IMR-90 (cell line): ENCODE results near the gene CSPG5. TPM values are rescaled to one million over a fixed set of nuclear protein-coding genes. Genes with fewer than 3 reads are reported as not detected.

Source experiments
- ATAC-seq: fragments of 200-7000 bp; cut with Tn5 transposase; 2 replicates; pipeline ENCODE4 v1.9.1; 2020; ENCODE audit warnings: low read depth, mild to moderate bottlenecking, moderate library complexity
- BruUV-seq: library from RNA; stranded (reverse); fragments of 400-500 nt; replicated peaks from 2 replicates; lab custom pipeline; 2021; lab: Mats Ljungman, UMichigan
- CTCF ChIA-PET: fragments of 300-600 bp; formaldehyde crosslinking; extraction: SDS; loops from one replicate; lab custom pipeline; 2021; ENCODE audit warnings: antibody characterized with exemption; lab: Yijun Ruan, JAX
- POLR2A ChIA-PET: fragments of 300-600 bp; sonication (Branson Sonifier 250); formaldehyde crosslinking; loops from one replicate; lab custom pipeline; 2022; ENCODE audit warnings: antibody characterized with exemption; ENCODE audit not compliant: unreplicated experiment; lab: Charles Lee
- DNase-seq: peaks from one replicate; pipeline ENCODE4 v3.0.0; 2013
- H2AFZ ChIP-seq: replicated peaks from 2 replicates; pipeline ENCODE3; 2013; ENCODE audit warnings: low read length, mild to moderate bottlenecking; ENCODE audit not compliant: poor library complexity
- H2AK5ac ChIP-seq: 2 replicates; pipeline ENCODE4 v1.6.1; 2013; ENCODE audit warnings: low read depth, low read length, inconsistent platforms
- H2AK9ac ChIP-seq: replicated peaks from 2 replicates; pipeline ENCODE3; 2013; ENCODE audit warnings: mild to moderate bottlenecking, low read depth, low read length, moderate library complexity; ENCODE audit not compliant: poor library complexity
- H2BK120ac ChIP-seq: 2 replicates; pipeline ENCODE4 v1.6.1; 2013; ENCODE audit warnings: low read depth, low read length, inconsistent platforms
- H2BK15ac ChIP-seq: 3 replicates; pipeline ENCODE4 v1.6.1; 2013; ENCODE audit warnings: low read depth, low read length, inconsistent platforms
- H2BK20ac ChIP-seq: 2 replicates; pipeline ENCODE4 v1.6.1; 2013; ENCODE audit warnings: low read depth, mild to moderate bottlenecking, inconsistent platforms, low read length, moderate library complexity
- H2BK5ac ChIP-seq: 2 replicates; pipeline ENCODE4 v1.6.1; 2013; ENCODE audit warnings: mild to moderate bottlenecking, low read depth, low read length, inconsistent platforms; ENCODE audit not compliant: poor library complexity, severe bottlenecking
- H3K14ac ChIP-seq: replicated peaks from 2 replicates; pipeline ENCODE4 v1.6.1; 2013; ENCODE audit warnings: low read depth, low read length, inconsistent platforms
- H3K18ac ChIP-seq: 2 replicates; pipeline ENCODE4 v1.6.1; 2013; ENCODE audit warnings: low read depth, low read length, control low read depth
- H3K23ac ChIP-seq: 2 replicates; pipeline ENCODE4 v1.6.1; 2013; ENCODE audit warnings: low read depth, low read length, inconsistent platforms
- H3K27ac ChIP-seq: 2 replicates; pipeline ENCODE4 v1.5.1; 2013; ENCODE audit warnings: mild to moderate bottlenecking, control low read depth, low read length; ENCODE audit not compliant: insufficient read depth
- H3K27me3 ChIP-seq: 2 replicates; pipeline ENCODE4 v1.6.1; 2013; ENCODE audit warnings: low read length; ENCODE audit not compliant: control insufficient read depth, insufficient read depth
- H3K36me3 ChIP-seq: 2 replicates; pipeline ENCODE4 v1.6.1; 2013; ENCODE audit warnings: low read length, mixed read lengths; ENCODE audit not compliant: control insufficient read depth, insufficient read depth
- H3K4ac ChIP-seq: 2 replicates; pipeline ENCODE4 v1.6.1; 2013; ENCODE audit warnings: low read depth, low read length, inconsistent platforms
- H3K4me1 ChIP-seq: 2 replicates; pipeline ENCODE4 v1.6.1; 2013; ENCODE audit warnings: low read length, mixed read lengths; ENCODE audit not compliant: control insufficient read depth, insufficient read depth
- H3K4me2 ChIP-seq: 2 replicates; pipeline ENCODE4 v1.6.1; 2013; ENCODE audit warnings: low read depth, mild to moderate bottlenecking, control low read depth, low read length, moderate library complexity
- H3K4me3 ChIP-seq: 2 replicates; pipeline ENCODE4 v1.5.1; 2013; ENCODE audit warnings: low read depth, mild to moderate bottlenecking, control low read depth, low read length, moderate library complexity; ENCODE audit not compliant: insufficient read depth
- H3K56ac ChIP-seq: 2 replicates; pipeline ENCODE4 v1.6.1; 2013; ENCODE audit warnings: low read length, inconsistent platforms; ENCODE audit not compliant: insufficient read depth; ENCODE audit errors: extremely low read depth
- H3K79me1 ChIP-seq, 2 experiments: 2 replicates each; pipeline ENCODE4 v1.6.1; 2013; ENCODE audit warnings: low read length in 2 of 2, inconsistent platforms in 1 of 2, low read depth in 1 of 2
- H3K9ac ChIP-seq: 2 replicates; pipeline ENCODE4 v1.6.1; 2013; ENCODE audit warnings: low read depth, low read length, control low read depth
- H3K9me1 ChIP-seq: 2 replicates; pipeline ENCODE4 v1.6.1; 2013; ENCODE audit warnings: low read length, inconsistent platforms; ENCODE audit not compliant: insufficient read depth
- H3K9me3 ChIP-seq: 2 replicates; pipeline ENCODE4 v1.6.1; 2013; ENCODE audit warnings: low read length; ENCODE audit not compliant: control insufficient read depth, insufficient read depth
- H4K20me1 ChIP-seq: 2 replicates; pipeline ENCODE4 v1.6.1; 2013; ENCODE audit warnings: low read length, inconsistent platforms; ENCODE audit not compliant: insufficient read depth
- H4K5ac ChIP-seq: 2 replicates; pipeline ENCODE4 v1.6.1; 2013; ENCODE audit warnings: mild to moderate bottlenecking, low read depth, low read length, control low read depth
- H4K8ac ChIP-seq, 2 experiments: 2 replicates each; pipeline ENCODE4 v1.6.1; 2013; ENCODE audit warnings: low read depth in 2 of 2, low read length in 2 of 2, control low read depth in 1 of 2, inconsistent platforms in 1 of 2
- H4K91ac ChIP-seq: 2 replicates; pipeline ENCODE4 v1.6.1; 2013; ENCODE audit warnings: low read depth, low read length, inconsistent platforms; ENCODE audit not compliant: insufficient read depth
- BHLHE40 ChIP-seq: fragments of 150-350 bp; IDR thresholded peaks from 2 replicates; pipeline ENCODE4 v1.6.1; 2016; ENCODE audit warnings: mild to moderate bottlenecking, low read depth, low read length
- CEBPB ChIP-seq: IDR thresholded peaks from 2 replicates; pipeline ENCODE4 v1.6.1; 2012; ENCODE audit warnings: low read depth, low read length, improper control_type of control experiment
- CHD1 ChIP-seq: IDR thresholded peaks from 2 replicates; pipeline ENCODE4 v1.6.1; 2012; ENCODE audit warnings: low read depth, low read length, improper control_type of control experiment
- MAFK ChIP-seq: IDR thresholded peaks from 2 replicates; pipeline ENCODE4 v1.6.1; 2012; ENCODE audit warnings: low read depth, low read length, improper control_type of control experiment
- MAZ ChIP-seq: IDR thresholded peaks from 2 replicates; pipeline ENCODE4 v1.6.1; 2012; ENCODE audit warnings: low read depth, mild to moderate bottlenecking, low read length, improper control_type of control experiment, moderate library complexity, borderline replicate concordance
- MXI1 ChIP-seq: IDR thresholded peaks from 2 replicates; pipeline ENCODE4 v1.6.1; 2012; ENCODE audit warnings: low read depth, mild to moderate bottlenecking, low read length, moderate library complexity, borderline replicate concordance
- RFX5 ChIP-seq: IDR thresholded peaks from 2 replicates; pipeline ENCODE4 v1.8.0; 2012; ENCODE audit warnings: low read depth, mild to moderate bottlenecking, low read length, moderate library complexity
- WGBS, 2 experiments: methylation state at CpG; one replicate each; pipeline versions ENCODE4 v1.1.5 to v1.1.7; 2013; ENCODE audit warnings: missing lambda C conversion rate in 2 of 2; ENCODE audit not compliant: insufficient read length in 1 of 2; ENCODE audit errors: extremely low coverage in 2 of 2; 5-methylcytosine and 5-hydroxymethylcytosine counted together
- dilution Hi-C: fragments of 300-500 bp; cut with HindIII; formaldehyde crosslinking; loops from one replicate; pipeline ENCODE4 v1.14.3; 2018; ENCODE audit warnings: low sequenced_read_pairs; ENCODE audit not compliant: unreplicated experiment
- in situ Hi-C: fragments of 300-500 bp; cut with MboI; formaldehyde crosslinking; loops from 3 replicates; pipeline ENCODE4 v1.14.3; 2019; ENCODE audit warnings: low sequenced_read_pairs, inconsistent platforms, mixed read lengths
- intact Hi-C: fragments of 100-400 bp; cut with micrococcal nuclease; formaldehyde crosslinking; loops from 2 replicates; pipeline ENCODE4 v1.10.0; 2022
- polyA plus RNA-seq, 3 experiments: library from polyadenylated mRNA; depleted of rRNA; stranded (reverse); fragments of >200 nt; gene quantifications; 2 replicates each; pipeline ENCODE4 v1.2.3, GENCODE V29; 2012; ENCODE audit warnings: low replicate concordance in 1 of 3
- total RNA-seq: library from RNA; depleted of rRNA; stranded (reverse); fragments of >200 nt; gene quantifications from 2 replicates; pipeline ENCODE4 v1.2.3, GENCODE V29; 2012
- TF ChIP-seq, protein P1 (sequence below): conservative IDR thresholded peaks from 2 replicates; pipeline ENCODE4 v1.5.1; 2012; ENCODE audit warnings: mild to moderate bottlenecking, low read depth, low read length, improper control_type of control experiment
- TF ChIP-seq, protein P2 (sequence below): fragments of 150-350 bp; IDR thresholded peaks from 2 replicates; pipeline ENCODE4 v1.6.1; 2016; ENCODE audit warnings: low read depth, mild to moderate bottlenecking, low read length, moderate library complexity, borderline replicate concordance

CSPG5 gene
- total and polyA plus RNA-seq, 2 of the 4 experiments (the other 2 are of a cell fraction): under 0.01 to 0.10 TPM

DNA sequence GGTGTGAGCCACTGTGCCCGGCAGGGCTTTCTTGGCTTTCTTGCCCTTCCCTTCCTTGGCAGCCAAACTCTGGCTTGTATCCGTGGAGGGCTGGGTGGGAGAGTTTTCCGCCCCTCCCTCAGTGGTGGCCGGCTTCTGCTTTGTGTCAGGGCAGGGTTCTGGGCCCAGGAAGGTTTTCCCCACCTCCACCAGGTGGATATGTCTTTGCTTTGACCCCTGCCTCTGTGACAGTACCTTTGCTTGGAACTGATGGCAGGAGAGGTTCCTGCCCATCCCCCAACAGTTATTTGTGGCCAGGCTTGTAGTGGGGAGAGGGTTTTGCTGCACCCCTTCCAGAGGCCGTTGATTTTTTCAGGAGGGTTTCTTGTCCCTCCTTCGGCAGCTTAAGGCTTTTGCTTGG is 24.3 kb downstream of the CSPG5 start:
- Histone ChIP-seq H2BK15ac (no peak overlapping the region), H4K20me1 (no peaks in the 10 kb centered on the region), H2BK5ac (no peak overlapping the region), H3K27me3 (peaks cover 38% of the 10 kb centered on the region), H3K9me3 (peaks cover 6% of the 10 kb centered on the region), H4K91ac (no peak overlapping the region), H2BK120ac (no peak overlapping the region), H2BK20ac (no peak overlapping the region), H3K4ac (no peak overlapping the region), H3K79me1 (no peaks in the 10 kb centered on the region), H3K23ac (no peak overlapping the region), H3K36me3 (no peaks in the 10 kb centered on the region), H4K5ac (no peak overlapping the region), H3K9me1 (no peaks in the 10 kb centered on the region), H2AK9ac (no peak overlapping the region), H3K4me3 (no peak overlapping the region), H3K4me1 (no peaks in the 10 kb centered on the region), H3K18ac (no peak overlapping the region), H4K8ac (no peak overlapping the region), H2AK5ac (no peak overlapping the region), H2AFZ (no peak overlapping the region), H3K9ac (no peak overlapping the region), H3K4me2 (no peak overlapping the region), H3K14ac (no peak overlapping the region), H3K56ac (no peak overlapping the region), H3K27ac (no peak overlapping the region)
- in situ Hi-C loops (no loop called here), intact Hi-C loops (no loop called here), dilution Hi-C loops (no loop called here)
- BruUV-seq: no TSS peak
- TF ChIP-seq, protein P1, sequence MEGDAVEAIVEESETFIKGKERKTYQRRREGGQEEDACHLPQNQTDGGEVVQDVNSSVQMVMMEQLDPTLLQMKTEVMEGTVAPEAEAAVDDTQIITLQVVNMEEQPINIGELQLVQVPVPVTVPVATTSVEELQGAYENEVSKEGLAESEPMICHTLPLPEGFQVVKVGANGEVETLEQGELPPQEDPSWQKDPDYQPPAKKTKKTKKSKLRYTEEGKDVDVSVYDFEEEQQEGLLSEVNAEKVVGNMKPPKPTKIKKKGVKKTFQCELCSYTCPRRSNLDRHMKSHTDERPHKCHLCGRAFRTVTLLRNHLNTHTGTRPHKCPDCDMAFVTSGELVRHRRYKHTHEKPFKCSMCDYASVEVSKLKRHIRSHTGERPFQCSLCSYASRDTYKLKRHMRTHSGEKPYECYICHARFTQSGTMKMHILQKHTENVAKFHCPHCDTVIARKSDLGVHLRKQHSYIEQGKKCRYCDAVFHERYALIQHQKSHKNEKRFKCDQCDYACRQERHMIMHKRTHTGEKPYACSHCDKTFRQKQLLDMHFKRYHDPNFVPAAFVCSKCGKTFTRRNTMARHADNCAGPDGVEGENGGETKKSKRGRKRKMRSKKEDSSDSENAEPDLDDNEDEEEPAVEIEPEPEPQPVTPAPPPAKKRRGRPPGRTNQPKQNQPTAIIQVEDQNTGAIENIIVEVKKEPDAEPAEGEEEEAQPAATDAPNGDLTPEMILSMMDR: no peak
- TF ChIP-seq BHLHE40: no peak
- TF ChIP-seq MXI1: no peak
- TF ChIP-seq MAZ: no peak
- no peak for TF ChIP-seq MAFK
- TF ChIP-seq CEBPB: no peak
- no peak for TF ChIP-seq RFX5
- TF ChIP-seq, protein P2, sequence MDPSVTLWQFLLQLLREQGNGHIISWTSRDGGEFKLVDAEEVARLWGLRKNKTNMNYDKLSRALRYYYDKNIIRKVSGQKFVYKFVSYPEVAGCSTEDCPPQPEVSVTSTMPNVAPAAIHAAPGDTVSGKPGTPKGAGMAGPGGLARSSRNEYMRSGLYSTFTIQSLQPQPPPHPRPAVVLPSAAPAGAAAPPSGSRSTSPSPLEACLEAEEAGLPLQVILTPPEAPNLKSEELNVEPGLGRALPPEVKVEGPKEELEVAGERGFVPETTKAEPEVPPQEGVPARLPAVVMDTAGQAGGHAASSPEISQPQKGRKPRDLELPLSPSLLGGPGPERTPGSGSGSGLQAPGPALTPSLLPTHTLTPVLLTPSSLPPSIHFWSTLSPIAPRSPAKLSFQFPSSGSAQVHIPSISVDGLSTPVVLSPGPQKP: no peak
- TF ChIP-seq CHD1: no peak
- CTCF ChIA-PET: no interaction called here
- WGBS, 2 experiments: no CpG with 5 or more reads among the region's 6 CpGs
- ATAC-seq (no peak), DNase-seq (no peak)
- POLR2A ChIA-PET: no interaction called here
